A204.1 (cell line): ENCODE results near the gene GPR50.

Experiments used
- FAIRE-seq: peaks from 2 replicates; lab custom pipeline; 2012; peaks lifted over from hg19 to GRCh38; lab: Jason Lieb, UNC

The GPR50 gene

GRCh38 chrX:151227627-151228026 is 51.2 kb downstream of the GPR50 start:
- FAIRE-seq, result no peak

- no peak for FAIRE-seq
Observed at GRCh38 chrX:151228935-151229334, 52.6 kb downstream of the GPR50 start.
